Subcutaneous adipose tissue (tissue), 4 donors: ENCODE data around the gene CNR2. TPM values are rescaled to one million over a fixed set of nuclear protein-coding genes. Genes with fewer than 3 reads are reported as not detected.

ENCODE experiments used
- CTCF ChIP-seq: fragments of 450-650 bp; IDR thresholded peaks from one replicate; pipeline ENCODE4 v1.5.1; 2016; ENCODE audit warnings: low read depth, mild to moderate bottlenecking, control low read depth, antibody characterized with exemption, moderate library complexity
- small RNA-seq: library from RNA; depleted of rRNA; stranded (forward); fragments of <200 nt; gene quantifications from one replicate; pipeline ENCODE3, GENCODE V24; 2016
- total RNA-seq, 4 donors: library from RNA; depleted of rRNA; stranded (reverse); fragments of >200 nt; gene quantifications; one replicate each; pipeline ENCODE4 v1.1.0, GENCODE V29; 2016

Gene CNR2
- total RNA-seq, 4 donors from 2014 or later, result under 0.01 TPM; not detected in 3

GRCh38 chr1:23837908-23838307, 75.3 kb downstream of the CNR2 start:
- TF ChIP-seq CTCF, result no peak

- TF ChIP-seq CTCF, result no peak
Observed at GRCh38 chr1:23836037-23836436, 77.1 kb downstream of the CNR2 start.

- no peak for TF ChIP-seq CTCF
Observed at GRCh38 chr1:23827717-23828116, 85.4 kb downstream of the CNR2 start.

- TF ChIP-seq CTCF, result no peak
Observed at GRCh38 chr1:23825762-23826522, 87.2 kb downstream of the CNR2 start.

GRCh38 chr1:23825076-23825761, 87.9 kb downstream of the CNR2 start, which contains the start of gene HMGCL:
TSS of gene HMGCL (minus strand) at chr1:23825429. CDS start at chr1:23825415, 14 bp downstream.
- TF ChIP-seq CTCF, result no peak

GRCh38 chr1:23824711-23825075, 88.5 kb downstream of the CNR2 start:
- no peak for TF ChIP-seq CTCF

GRCh38 chr1:23823767-23824166, 89.4 kb downstream of the CNR2 start:
- no peak for TF ChIP-seq CTCF

Small RNA genes within 50 kb of the gene (small RNA-seq; reads per million reads assigned to genes)
- gene MIR378F, result not detected

Other genes with a start within 250 kb of the CNR2 start
- gene RPL11, start 221.6 kb downstream of the CNR2 start, total RNA-seq, result 1,000 to 10,000 TPM; 1,098 to 1,455 (median 1,213) TPM
- gene ELOA, start 169.9 kb downstream of the CNR2 start, total RNA-seq, result 10 to 100 TPM; 45.9 to 56.9 (median 55.6) TPM
- gene PITHD1, start 134.9 kb downstream of the CNR2 start, total RNA-seq, result 10 to 100 TPM; 46.5 to 71.4 (median 53.4) TPM
- 10 to 100 TPM; 20.3 to 34.0 (median 27.5) TPM for gene LYPLA2, start 122.2 kb downstream of the CNR2 start, total RNA-seq
- 10 to 100 TPM; 11.9 to 15.8 (median 13.9) TPM for gene GALE, start 112.6 kb downstream of the CNR2 start, total RNA-seq
- 10 to 100 TPM; 23.0 to 66.1 (median 40.8) TPM for gene HMGCL, start 87.9 kb downstream of the CNR2 start, total RNA-seq
- gene FUCA1, start 45.1 kb downstream of the CNR2 start, total RNA-seq, result 100 to 1,000 TPM in 1 of 4 donors, 10 to 100 TPM in 3; 30.0 to 121 (median 38.6) TPM
- gene PNRC2, start 46.5 kb upstream of the CNR2 start, total RNA-seq, result 100 to 1,000 TPM in 3 of 4 donors, 10 to 100 TPM in 1; 90.0 to 118 (median 110) TPM
- gene SRSF10, start 67.0 kb upstream of the CNR2 start, total RNA-seq, result 10 to 100 TPM; 75.1 to 97.5 (median 77.3) TPM
- under 1 TPM in 3 of 4 donors, not detected in 1; 0.17 to 0.94 (median 0.44) TPM for gene MYOM3, start 198.8 kb upstream of the CNR2 start, total RNA-seq
- under 1 TPM in 1 of 4 donors, not detected in 3; 0.19 TPM for gene IL22RA1, start 229.8 kb upstream of the CNR2 start, total RNA-seq